GM13976 (cell line): ENCODE results near the gene MYO1E.
"Not testable (repeated sequence)": the region's sequence is repeated elsewhere in the genome, so short reads cannot be mapped to it uniquely, and the experiment has no call there.

Source experiments
- DNase-seq: peaks from one replicate; pipeline ENCODE4 v3.0.0; 2012; ENCODE audit warnings: low spot score
- in situ Hi-C: fragments of 300-500 bp; cut with MboI; formaldehyde crosslinking; loops from one replicate; pipeline ENCODE4 v1.12.0; 2022; ENCODE audit warnings: low sequenced_read_pairs, mixed read lengths, inconsistent platforms; ENCODE audit not compliant: unreplicated experiment
- TF ChIP-seq, protein P1 (sequence below): IDR thresholded peaks from 2 replicates; pipeline ENCODE4 v1.5.1; 2012; ENCODE audit warnings: borderline replicate concordance, mild to moderate bottlenecking; ENCODE audit not compliant: insufficient read depth; ENCODE audit errors: extremely low read depth, missing control alignments, control extremely low read depth

Gene MYO1E

DNA sequence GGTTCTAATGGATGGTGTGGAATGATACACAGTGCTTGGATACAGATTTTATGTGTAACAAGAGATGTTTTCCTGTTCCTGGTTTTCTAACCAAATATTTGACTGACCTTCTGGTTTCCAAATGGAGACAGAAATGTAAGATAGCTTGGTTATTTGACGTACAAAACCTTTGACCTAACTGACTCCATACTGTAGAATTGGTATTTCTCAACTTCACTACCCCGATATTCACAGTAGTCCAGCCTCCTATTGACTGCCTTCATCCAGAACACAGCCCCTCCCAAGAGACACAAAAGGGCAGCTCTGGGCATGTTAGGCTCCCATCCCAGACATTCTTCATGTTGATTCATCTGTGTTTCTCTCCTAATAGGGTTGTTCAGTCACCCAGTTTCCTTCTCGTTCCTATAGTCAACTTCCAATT lies 33.4 kb downstream of the MYO1E start:
- DNase-seq, result no peak
- TF ChIP-seq, protein P1, sequence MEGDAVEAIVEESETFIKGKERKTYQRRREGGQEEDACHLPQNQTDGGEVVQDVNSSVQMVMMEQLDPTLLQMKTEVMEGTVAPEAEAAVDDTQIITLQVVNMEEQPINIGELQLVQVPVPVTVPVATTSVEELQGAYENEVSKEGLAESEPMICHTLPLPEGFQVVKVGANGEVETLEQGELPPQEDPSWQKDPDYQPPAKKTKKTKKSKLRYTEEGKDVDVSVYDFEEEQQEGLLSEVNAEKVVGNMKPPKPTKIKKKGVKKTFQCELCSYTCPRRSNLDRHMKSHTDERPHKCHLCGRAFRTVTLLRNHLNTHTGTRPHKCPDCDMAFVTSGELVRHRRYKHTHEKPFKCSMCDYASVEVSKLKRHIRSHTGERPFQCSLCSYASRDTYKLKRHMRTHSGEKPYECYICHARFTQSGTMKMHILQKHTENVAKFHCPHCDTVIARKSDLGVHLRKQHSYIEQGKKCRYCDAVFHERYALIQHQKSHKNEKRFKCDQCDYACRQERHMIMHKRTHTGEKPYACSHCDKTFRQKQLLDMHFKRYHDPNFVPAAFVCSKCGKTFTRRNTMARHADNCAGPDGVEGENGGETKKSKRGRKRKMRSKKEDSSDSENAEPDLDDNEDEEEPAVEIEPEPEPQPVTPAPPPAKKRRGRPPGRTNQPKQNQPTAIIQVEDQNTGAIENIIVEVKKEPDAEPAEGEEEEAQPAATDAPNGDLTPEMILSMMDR, result no peak
- in situ Hi-C loops, result no loop called here

DNA sequence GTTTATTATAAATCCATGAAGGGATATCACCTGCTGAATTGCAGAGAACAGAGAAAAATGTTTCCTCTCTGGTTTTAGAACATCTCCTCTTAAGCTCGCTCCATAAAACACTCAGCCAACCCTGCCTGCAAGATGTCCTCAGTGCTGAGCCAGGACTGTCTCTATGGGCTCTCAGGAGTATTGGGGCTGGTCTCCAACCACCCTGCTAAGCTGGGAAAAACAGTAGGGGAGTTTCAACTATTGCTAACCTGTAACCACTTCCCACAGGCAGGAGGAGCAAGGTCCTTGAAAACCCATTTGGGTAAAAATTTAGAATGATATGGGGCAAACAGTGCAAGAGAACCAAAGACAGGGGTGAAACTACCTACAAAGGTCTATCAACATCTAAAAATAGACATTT lies 34.3 kb downstream of the MYO1E start:
- in situ Hi-C loops, result no loop called here
- no peak for DNase-seq
- TF ChIP-seq, protein P1, result no peak

DNA sequence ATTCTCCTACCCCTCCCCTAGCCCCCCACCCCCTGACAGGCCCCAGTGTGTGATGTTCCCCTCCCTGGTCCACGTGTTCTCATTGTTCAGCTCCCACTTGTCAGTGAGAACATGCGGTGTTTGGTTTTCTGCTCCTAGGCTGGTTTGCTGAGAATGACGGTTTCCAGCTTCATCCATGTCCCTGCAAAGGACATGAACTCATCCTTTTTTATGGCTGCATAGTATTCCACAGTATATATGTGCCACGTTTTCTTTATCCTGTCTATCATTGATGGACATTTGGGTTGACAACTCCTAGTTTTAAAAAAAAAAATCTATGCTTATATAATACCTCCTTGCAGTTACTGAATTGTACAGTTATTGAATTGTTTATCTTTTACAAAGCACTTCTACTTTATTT lies 35.9 kb downstream of the MYO1E start:
- in situ Hi-C loops, result not testable (repeated sequence)

DNA sequence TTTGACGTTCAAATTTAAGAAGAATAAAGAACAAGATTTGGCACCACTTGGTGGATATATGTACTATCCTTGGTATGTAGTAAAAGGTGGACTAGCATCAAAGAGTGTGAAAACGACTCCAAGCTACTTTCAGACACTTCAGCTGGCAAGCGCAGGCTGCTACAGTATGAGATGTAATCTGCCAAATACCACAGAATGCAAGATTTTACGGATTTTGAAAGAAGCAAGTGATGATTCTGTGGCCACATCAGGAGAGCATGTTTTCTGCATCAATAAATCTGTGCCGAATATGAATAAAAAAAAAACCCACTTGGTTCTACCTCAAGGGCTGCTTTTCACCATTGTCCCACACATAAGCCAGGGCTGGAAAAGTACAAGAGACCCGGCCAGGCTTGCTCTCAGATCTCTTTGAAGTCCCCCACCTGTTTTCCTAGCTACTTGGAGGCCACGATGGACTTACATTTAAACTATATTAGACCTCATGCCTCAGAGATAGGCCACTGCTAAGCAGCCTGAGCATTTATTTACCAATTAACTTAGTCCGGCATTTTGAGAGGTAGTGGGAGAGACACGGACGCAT lies 37.4 kb downstream of the MYO1E start:
- TF ChIP-seq, protein P1, result no peak
- DNase-seq, result no peak
- in situ Hi-C loops, result no loop called here

More for the DNA sequence above, 35.9 kb downstream of the MYO1E start:
- not testable (repeated sequence) for DNase-seq

DNA sequence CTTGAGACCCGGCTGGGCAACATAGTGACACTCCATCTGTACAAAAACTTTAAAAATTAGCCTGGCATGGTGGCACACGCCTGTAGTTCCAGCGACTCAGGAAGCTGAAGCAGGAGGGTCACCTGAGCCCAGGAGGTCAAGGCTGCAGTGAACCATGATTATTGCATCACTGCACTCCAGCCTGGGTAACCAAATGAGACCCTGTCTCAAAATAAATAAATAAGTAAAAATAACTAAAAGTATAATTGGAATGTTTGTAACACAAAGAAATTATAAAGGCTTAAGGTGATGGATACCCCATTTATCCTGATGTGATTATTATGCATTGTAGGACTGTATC lies 38.6 kb downstream of the MYO1E start:
- in situ Hi-C loops, result no loop called here
- DNase-seq, result no peak

DNA sequence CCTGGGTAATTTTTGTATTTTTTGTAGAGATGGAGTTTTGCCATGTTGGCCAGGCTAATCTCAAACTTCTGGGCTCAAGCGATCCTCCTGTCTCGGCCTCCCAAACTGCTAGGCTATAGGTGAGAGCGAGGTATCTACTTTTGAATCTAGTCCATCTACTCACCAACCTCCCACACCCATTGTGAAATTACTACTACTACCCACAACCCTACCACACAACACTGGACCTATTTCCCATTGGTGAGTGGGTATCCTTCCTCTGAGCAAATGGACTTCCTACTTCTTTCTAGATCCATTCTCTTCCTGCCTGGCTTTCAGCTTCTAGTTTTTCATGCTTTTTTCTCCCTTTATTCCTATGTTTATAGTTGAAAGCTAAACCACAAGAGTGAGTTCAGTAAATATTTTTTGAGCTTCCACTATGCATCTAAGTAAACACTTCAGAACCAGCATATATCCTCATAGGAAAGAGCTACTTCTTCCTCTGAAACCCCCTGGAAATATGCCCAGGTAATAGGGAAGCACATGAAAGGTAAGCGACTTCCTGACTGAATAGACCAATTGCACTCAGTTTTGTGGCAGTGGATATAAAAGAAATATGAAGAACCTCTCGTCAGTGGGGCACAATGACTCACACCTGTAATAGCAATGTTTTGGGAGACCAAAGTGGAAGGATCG lies 39.1 kb downstream of the MYO1E start:
- no peak for DNase-seq
- in situ Hi-C loops, result no loop called here
- TF ChIP-seq, protein P1, result no peak

More for the DNA sequence above, 38.6 kb downstream of the MYO1E start:
- TF ChIP-seq, protein P1, result no peak

DNA sequence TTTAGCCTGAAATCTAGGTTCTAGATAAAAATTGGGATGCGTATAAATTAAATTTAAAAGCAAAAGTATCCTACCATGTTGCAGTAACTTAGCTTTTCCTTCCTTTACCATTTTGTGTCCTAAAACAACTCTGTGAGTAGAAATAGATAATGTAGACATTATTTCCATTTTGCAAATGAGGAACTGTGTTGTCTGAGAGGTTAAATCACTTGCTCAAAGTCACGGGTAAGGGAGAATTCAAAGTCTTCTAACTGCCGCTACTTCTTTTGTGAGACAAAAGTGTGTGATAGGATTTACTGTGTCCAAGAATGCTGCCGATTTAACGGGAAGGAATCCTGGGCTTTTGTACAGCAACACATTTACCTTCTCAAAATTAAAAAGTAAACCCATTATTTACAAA lies 40.7 kb downstream of the MYO1E start:
- TF ChIP-seq, protein P1, result no peak
- in situ Hi-C loops, result no loop called here
- DNase-seq, result no peak
